ENCODE results near the gene PLD3. TPM values are rescaled to one million over a fixed set of nuclear protein-coding genes. Genes with fewer than 3 reads are reported as not detected.

The PLD3 gene
- 10 to 100 TPM; 57.8 to 69.1 TPM for total RNA-seq

GRCh38 chr19:40348125-40348913 is at the start of gene PLD3, which contains the start of gene C19orf47:
PLD3 (plus strand) TSS chr19:40348695; CDS start chr19:40366484, 17,789 bp downstream.
C19orf47 (minus strand) TSS chr19:40348397; CDS start chr19:40341857, 6,540 bp downstream.
- peaks cover 26% of the 10 kb centered on the region for H3K4me1 Mint-ChIP-seq
- H3K27me3 Mint-ChIP-seq, result no peaks in the 10 kb centered on the region
- ChIA-PET POLR2A (interaction anchor here (0.6 to 1.2 kb wide), 3 partner anchors 118 to 381 kb away, joined by 3 read pairs; partner anchors contain the start of gene BLVRB), CTCF (interaction anchor here (0.6 to 1.5 kb wide), 4 partner anchors 43 to 881 kb away, joined by 3 to 7 read pairs (median 3); no protein-coding TSS in a partner anchor)
- ATAC-seq (peak; percentile 97), DNase-seq (peak; percentile 100)
- H3K4me3 Mint-ChIP-seq, result peak within 1 kb of the TSS; percentile 96
- intact Hi-C loops (cut with DNase I, micrococcal nuclease), result loop anchor here (1.0 to 5.0 kb wide), 20 partner anchors 17 to 1007 kb away; partner anchors contain the start of genes AKT2 (in 2 of the 2), SERTAD3 (in 2 of the 2), SHKBP1 (in 2 of the 2) and ACTMAP (in 1 of the 2)
- no peaks in the 10 kb centered on the region for H3K36me3 Mint-ChIP-seq (ENCODE audit: low read depth)
- H3K9me3 Mint-ChIP-seq (ENCODE audit: low read depth), result no peaks in the 10 kb centered on the region
- H3K27ac Mint-ChIP-seq, result peak within 1 kb of the TSS; percentile 91

GRCh38 chr19:40300668-40301067 is 47.8 kb upstream of the PLD3 start:
- H3K27ac Mint-ChIP-seq, result no peak overlapping the region
- DNase-seq, result no peak
- H3K4me3 Mint-ChIP-seq, result no peak overlapping the region
- ChIA-PET POLR2A (no interaction called here), CTCF (interaction anchor here (0.6 to 0.8 kb wide), 2 partner anchors 130 to 334 kb away, joined by 3 to 4 read pairs; no protein-coding TSS in a partner anchor)
- no peak for ATAC-seq
- H3K9me3 Mint-ChIP-seq (ENCODE audit: low read depth), result no peaks in the 10 kb centered on the region
- intact Hi-C loops (cut with DNase I, micrococcal nuclease), result loop anchor here (5.0 to 10.0 kb wide), 2 partner anchors 163 to 224 kb away; no protein-coding TSS in a partner anchor
- H3K27me3 Mint-ChIP-seq, result no peaks in the 10 kb centered on the region
- H3K36me3 Mint-ChIP-seq (ENCODE audit: low read depth), result no peaks in the 10 kb centered on the region
- H3K4me1 Mint-ChIP-seq, result no peaks in the 10 kb centered on the region

- no peaks in the 10 kb centered on the region for H3K4me1 Mint-ChIP-seq
- ATAC-seq (no peak), DNase-seq (no peak)
- no peaks in the 10 kb centered on the region for H3K27me3 Mint-ChIP-seq
- H3K4me3 Mint-ChIP-seq, result no peak overlapping the region
- H3K27ac Mint-ChIP-seq, result no peak overlapping the region
- intact Hi-C loops (cut with DNase I, micrococcal nuclease), result loop anchor here (5.0 to 10.0 kb wide), 2 partner anchors 165 to 222 kb away; no protein-coding TSS in a partner anchor
- no peaks in the 10 kb centered on the region for H3K36me3 Mint-ChIP-seq (ENCODE audit: low read depth)
- POLR2A ChIA-PET, result no interaction called here
- H3K9me3 Mint-ChIP-seq (ENCODE audit: low read depth), result no peaks in the 10 kb centered on the region
- CTCF ChIA-PET, result interaction anchor here (0.6 kb wide), 1 partner anchor 116 kb away, joined by 4 read pairs; no protein-coding TSS in a partner anchor
Observed at GRCh38 chr19:40302224-40303011, 46.1 kb upstream of the PLD3 start.

- H3K4me3 Mint-ChIP-seq, result no peak overlapping the region
- no peaks in the 10 kb centered on the region for H3K27me3 Mint-ChIP-seq
- H3K27ac Mint-ChIP-seq, result no peak overlapping the region
- no peak for ATAC-seq
- POLR2A ChIA-PET, result no interaction called here
- no peak for DNase-seq
- CTCF ChIA-PET, result interaction anchor here (1.0 to 2.2 kb wide), 2 partner anchors 9 to 331 kb away, joined by 3 to 23 read pairs; no protein-coding TSS in a partner anchor
- H3K9me3 Mint-ChIP-seq (ENCODE audit: low read depth), result no peaks in the 10 kb centered on the region
- H3K36me3 Mint-ChIP-seq (ENCODE audit: low read depth), result no peaks in the 10 kb centered on the region
- intact Hi-C loops (cut with DNase I, micrococcal nuclease), result loop anchor here (2.0 to 10.0 kb wide), 3 partner anchors 121 to 221 kb away; partner anchors contain the start of gene SERTAD1 (in 1 of the 2)
- no peaks in the 10 kb centered on the region for H3K4me1 Mint-ChIP-seq
Observed at GRCh38 chr19:40303765-40304164, 44.7 kb upstream of the PLD3 start.

GRCh38 chr19:40304306-40304705 is 44.2 kb upstream of the PLD3 start:
- Mint-ChIP-seq H3K4me1 (no peaks in the 10 kb centered on the region), H3K27me3 (no peaks in the 10 kb centered on the region), H3K4me3 (no peak overlapping the region), H3K27ac (no peak overlapping the region), H3K9me3 (ENCODE audit: low read depth) (no peaks in the 10 kb centered on the region), H3K36me3 (ENCODE audit: low read depth) (no peaks in the 10 kb centered on the region)
- ChIA-PET POLR2A (no interaction called here), CTCF (interaction anchor here (1.0 to 2.2 kb wide), 8 partner anchors 8 to 330 kb away, joined by 3 to 23 read pairs (median 5); partner anchors contain the start of genes C19orf47 and PLD3)
- intact Hi-C loops (cut with DNase I, micrococcal nuclease), result loop anchor here (2.0 to 10.0 kb wide), 3 partner anchors 120 to 220 kb away; partner anchors contain the start of gene SERTAD1 (in 1 of the 2)
- ATAC-seq, result no peak
- DNase-seq, result no peak

GRCh38 chr19:40305403-40305802 is 43.1 kb upstream of the PLD3 start:
- H3K27me3 Mint-ChIP-seq, result no peaks in the 10 kb centered on the region
- H3K4me1 Mint-ChIP-seq, result no peaks in the 10 kb centered on the region
- ChIA-PET POLR2A (interaction anchor here (0.7 to 0.9 kb wide), 2 partner anchors 27 to 98 kb away, joined by 3 to 8 read pairs; no protein-coding TSS in a partner anchor), CTCF (interaction anchor here (0.6 to 2.2 kb wide), 43 partner anchors 8 to 509 kb away, joined by 3 to 23 read pairs (median 4); partner anchors contain the start of genes AKT2, BLVRB, C19orf47 and PLD3)
- H3K9me3 Mint-ChIP-seq (ENCODE audit: low read depth), result no peaks in the 10 kb centered on the region
- peak; percentile 83 for ATAC-seq
- intact Hi-C loops (cut with DNase I, micrococcal nuclease), result loop anchor here (1.0 to 10.0 kb wide), 5 partner anchors 119 to 329 kb away; partner anchors contain the start of gene SERTAD1 (in 1 of the 2)
- H3K27ac Mint-ChIP-seq, result no peak overlapping the region
- peak; percentile 90 for DNase-seq
- H3K4me3 Mint-ChIP-seq, result no peak overlapping the region
- H3K36me3 Mint-ChIP-seq (ENCODE audit: low read depth), result no peaks in the 10 kb centered on the region

- POLR2A ChIA-PET, result no interaction called here
- Mint-ChIP-seq H3K4me1 (no peaks in the 10 kb centered on the region), H3K36me3 (ENCODE audit: low read depth) (no peaks in the 10 kb centered on the region), H3K4me3 (no peak overlapping the region), H3K27ac (no peak overlapping the region), H3K27me3 (no peaks in the 10 kb centered on the region), H3K9me3 (ENCODE audit: low read depth) (no peaks in the 10 kb centered on the region)
- no peak for DNase-seq
- CTCF ChIA-PET, result interaction anchor here (0.6 kb wide), 1 partner anchor 248 kb away, joined by 3 read pairs; no protein-coding TSS in a partner anchor
- intact Hi-C loops (cut with DNase I, micrococcal nuclease), result loop anchor here (5.0 to 10.0 kb wide), 2 partner anchors 215 to 218 kb away; no protein-coding TSS in a partner anchor
- ATAC-seq, result no peak
Observed at GRCh38 chr19:40309666-40310065, 38.8 kb upstream of the PLD3 start.

- ChIA-PET CTCF (interaction anchor here (0.6 kb wide), 2 partner anchors 8 to 203 kb away, joined by 3 read pairs; no protein-coding TSS in a partner anchor), POLR2A (no interaction called here)
- intact Hi-C loops (cut with DNase I, micrococcal nuclease), result no loop called here
- no peak for ATAC-seq
- Mint-ChIP-seq H3K4me1 (no peaks in the 10 kb centered on the region), H3K27ac (no peak overlapping the region), H3K27me3 (no peaks in the 10 kb centered on the region), H3K4me3 (no peak overlapping the region), H3K9me3 (ENCODE audit: low read depth) (no peaks in the 10 kb centered on the region), H3K36me3 (ENCODE audit: low read depth) (peaks cover 3% of the 10 kb centered on the region)
- no peak for DNase-seq
Observed at GRCh38 chr19:40312533-40312932, 36.0 kb upstream of the PLD3 start.

GRCh38 chr19:40313229-40313983 is 35.1 kb upstream of the PLD3 start:
- Mint-ChIP-seq H3K27me3 (no peaks in the 10 kb centered on the region), H3K36me3 (ENCODE audit: low read depth) (peaks cover 4% of the 10 kb centered on the region), H3K27ac (no peak overlapping the region), H3K4me3 (no peak overlapping the region), H3K4me1 (no peaks in the 10 kb centered on the region), H3K9me3 (ENCODE audit: low read depth) (no peaks in the 10 kb centered on the region)
- CTCF ChIA-PET, result interaction anchor here (0.6 to 0.9 kb wide), 3 partner anchors 8 to 897 kb away, joined by 3 to 4 read pairs (median 3); no protein-coding TSS in a partner anchor
- DNase-seq (no peak), ATAC-seq (no peak)
- intact Hi-C loops (cut with DNase I, micrococcal nuclease), result no loop called here
- POLR2A ChIA-PET, result interaction anchor here (0.6 kb wide), 1 partner anchor 34 kb away, joined by 5 read pairs; no protein-coding TSS in a partner anchor

GRCh38 chr19:40314656-40315055 is 33.8 kb upstream of the PLD3 start:
- H3K4me3 Mint-ChIP-seq, result no peak overlapping the region
- H3K27ac Mint-ChIP-seq, result no peak overlapping the region
- intact Hi-C loops (cut with DNase I, micrococcal nuclease), result no loop called here
- no peaks in the 10 kb centered on the region for H3K4me1 Mint-ChIP-seq
- ChIA-PET POLR2A (no interaction called here), CTCF (interaction anchor here (1.0 kb wide), 1 partner anchor 9 kb away, joined by 3 read pairs; no protein-coding TSS in a partner anchor)
- no peaks in the 10 kb centered on the region for H3K9me3 Mint-ChIP-seq (ENCODE audit: low read depth)
- H3K36me3 Mint-ChIP-seq (ENCODE audit: low read depth), result peaks cover 8% of the 10 kb centered on the region
- no peak for ATAC-seq
- H3K27me3 Mint-ChIP-seq, result no peaks in the 10 kb centered on the region
- DNase-seq, result no peak
